DND-41 (cell line): Measurements from ENCODE around the gene RNF182.

ENCODE experiments used
- ATAC-seq: fragments of 200-7000 bp; cut with Tn5 transposase; 3 replicates; pipeline ENCODE4 v1.9.1; 2021; ENCODE audit warnings: low read depth; ENCODE audit not compliant: insufficient read depth
- DNase-seq: peaks from one replicate; pipeline ENCODE4 v3.0.0-alpha.2; 2020
- H2AFZ ChIP-seq: 2 replicates; pipeline ENCODE4 v1.6.0; 2012; ENCODE audit warnings: low read depth, low read length
- H3K27ac ChIP-seq: 2 replicates; pipeline ENCODE4 v1.5.1; 2012; ENCODE audit warnings: low read length, inconsistent platforms
- H3K27me3 ChIP-seq: fragments of 200-600 bp; sonication (generic); 2 replicates; pipeline ENCODE4 v1.6.0; 2012; ENCODE audit warnings: low read length, mild to moderate bottlenecking, inconsistent platforms; ENCODE audit not compliant: insufficient read depth, poor library complexity
- H3K36me3 ChIP-seq: 2 replicates; pipeline ENCODE4 v1.5.1; 2012; ENCODE audit warnings: low read length, inconsistent platforms; ENCODE audit not compliant: insufficient read depth
- H3K4me1 ChIP-seq: 2 replicates; pipeline ENCODE4 v1.5.1; 2012; ENCODE audit warnings: mild to moderate bottlenecking, low read length; ENCODE audit not compliant: insufficient read depth
- H3K4me2 ChIP-seq: 2 replicates; pipeline ENCODE4 v1.6.0; 2012; ENCODE audit warnings: mild to moderate bottlenecking, moderate library complexity, low read length, inconsistent platforms; ENCODE audit not compliant: insufficient read depth
- H3K4me3 ChIP-seq, 2 experiments: fragments of 200-600 bp in 1 of 2; shearing (Covaris generic) in 1 of 2; 2 replicates each; pipeline ENCODE4 v1.5.1; 2012 to 2016; ENCODE audit warnings: inconsistent platforms in 2 of 2, low read length in 2 of 2, mild to moderate bottlenecking in 2 of 2, low read depth in 1 of 2, moderate library complexity in 1 of 2
- H3K79me2 ChIP-seq: 2 replicates; pipeline ENCODE4 v1.6.0; 2012; ENCODE audit warnings: low read length, inconsistent platforms; ENCODE audit not compliant: insufficient read depth
- H3K9ac ChIP-seq: 2 replicates; pipeline ENCODE4 v1.6.0; 2012; ENCODE audit warnings: low read depth, mild to moderate bottlenecking, inconsistent platforms, low read length, moderate library complexity
- H3K9me3 ChIP-seq: 2 replicates; pipeline ENCODE4 v1.5.1; 2012; ENCODE audit warnings: low read length, moderate library complexity, mild to moderate bottlenecking, inconsistent platforms; ENCODE audit not compliant: insufficient read depth, severe bottlenecking
- H4K20me1 ChIP-seq: 2 replicates; pipeline ENCODE4 v1.6.0; 2012; ENCODE audit warnings: low read length; ENCODE audit not compliant: insufficient read depth
- EZH2 ChIP-seq: IDR thresholded peaks from 3 replicates; pipeline ENCODE4 v1.6.1; 2012; ENCODE audit warnings: borderline replicate concordance, low read depth, mild to moderate bottlenecking, moderate library complexity, low read length, inconsistent platforms; ENCODE audit not compliant: severe bottlenecking
- TF ChIP-seq, protein P1 (sequence below): IDR thresholded peaks from 2 replicates; pipeline ENCODE4 v1.5.1; 2012; ENCODE audit warnings: borderline replicate concordance, low read length, moderate library complexity, mild to moderate bottlenecking; ENCODE audit not compliant: poor library complexity, severe bottlenecking; ENCODE audit errors: extremely low read depth

Gene RNF182

DNA sequence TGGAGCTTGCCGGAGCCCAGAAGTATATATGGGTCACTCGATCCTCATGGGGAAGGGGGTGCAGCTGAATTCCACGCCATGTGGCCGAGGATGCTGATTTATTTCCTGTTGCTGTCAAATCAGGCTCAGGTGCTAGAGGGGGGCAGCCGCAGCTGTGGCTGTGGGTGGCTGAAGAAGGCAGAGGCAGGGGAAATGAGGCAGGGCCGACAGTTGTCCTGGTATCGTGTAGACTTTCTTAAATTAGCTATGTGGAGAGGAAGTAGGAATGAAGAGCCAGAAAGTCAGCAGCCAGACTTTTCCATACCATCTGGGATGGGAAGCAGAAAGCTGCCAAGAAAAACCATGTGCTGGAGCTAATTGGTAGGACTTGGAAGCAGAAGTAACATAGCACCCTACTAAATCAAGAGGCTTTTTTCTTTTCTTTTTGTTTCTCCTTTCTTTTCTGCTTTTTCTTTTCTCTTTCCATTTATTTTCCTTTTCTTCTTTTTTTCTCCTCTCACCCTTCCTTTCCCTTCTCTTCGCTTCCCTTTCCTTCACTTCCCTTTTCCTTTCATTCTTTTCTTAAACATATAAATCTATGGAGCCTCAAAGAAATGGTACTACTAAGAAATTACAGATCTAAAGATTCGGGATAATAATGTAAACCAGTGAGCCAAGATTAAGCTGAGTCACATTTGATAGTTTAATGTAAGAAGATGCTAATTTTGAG lies 102.2 kb downstream of the RNF182 start:
- H3K9ac ChIP-seq = no peak overlapping the region

DNA sequence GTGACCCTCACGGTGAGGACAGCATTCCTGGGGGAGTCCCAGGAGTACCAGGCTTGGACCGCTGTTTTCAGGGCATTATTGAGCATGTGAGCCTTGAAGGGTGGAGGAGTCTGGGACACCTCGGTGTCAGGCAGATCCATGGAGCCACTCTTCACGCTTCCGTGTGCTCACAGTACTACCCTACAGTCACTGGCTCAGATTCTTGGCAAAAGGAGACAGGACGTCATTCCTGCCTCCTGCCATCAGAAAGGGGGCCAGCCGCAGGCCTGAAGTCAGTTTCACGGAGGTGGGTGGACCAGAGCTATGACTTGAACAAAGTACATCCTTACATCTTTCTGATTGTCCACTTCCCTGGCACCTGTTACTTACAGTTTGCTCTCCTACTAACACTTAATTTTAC lies 103.9 kb downstream of the RNF182 start:
- Histone ChIP-seq H3K4me1 (no peaks in the 10 kb centered on the region), H3K79me2 (no peaks in the 10 kb centered on the region), H2AFZ (no peak overlapping the region), H3K27ac (no peak overlapping the region), H3K9me3 (no peaks in the 10 kb centered on the region), H3K9ac (no peak overlapping the region), H3K36me3 (no peaks in the 10 kb centered on the region), H3K4me2 (no peak overlapping the region), H4K20me1 (no peaks in the 10 kb centered on the region), H3K27me3 (peaks cover 28% of the 10 kb centered on the region), H3K4me3 (no peak overlapping the region)
- TF ChIP-seq EZH2 = no peak
- TF ChIP-seq, protein P1, sequence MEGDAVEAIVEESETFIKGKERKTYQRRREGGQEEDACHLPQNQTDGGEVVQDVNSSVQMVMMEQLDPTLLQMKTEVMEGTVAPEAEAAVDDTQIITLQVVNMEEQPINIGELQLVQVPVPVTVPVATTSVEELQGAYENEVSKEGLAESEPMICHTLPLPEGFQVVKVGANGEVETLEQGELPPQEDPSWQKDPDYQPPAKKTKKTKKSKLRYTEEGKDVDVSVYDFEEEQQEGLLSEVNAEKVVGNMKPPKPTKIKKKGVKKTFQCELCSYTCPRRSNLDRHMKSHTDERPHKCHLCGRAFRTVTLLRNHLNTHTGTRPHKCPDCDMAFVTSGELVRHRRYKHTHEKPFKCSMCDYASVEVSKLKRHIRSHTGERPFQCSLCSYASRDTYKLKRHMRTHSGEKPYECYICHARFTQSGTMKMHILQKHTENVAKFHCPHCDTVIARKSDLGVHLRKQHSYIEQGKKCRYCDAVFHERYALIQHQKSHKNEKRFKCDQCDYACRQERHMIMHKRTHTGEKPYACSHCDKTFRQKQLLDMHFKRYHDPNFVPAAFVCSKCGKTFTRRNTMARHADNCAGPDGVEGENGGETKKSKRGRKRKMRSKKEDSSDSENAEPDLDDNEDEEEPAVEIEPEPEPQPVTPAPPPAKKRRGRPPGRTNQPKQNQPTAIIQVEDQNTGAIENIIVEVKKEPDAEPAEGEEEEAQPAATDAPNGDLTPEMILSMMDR = no peak
- no peak for ATAC-seq
- DNase-seq = no peak

More for the DNA sequence above, 102.2 kb downstream of the RNF182 start:
- Histone ChIP-seq H4K20me1 (no peaks in the 10 kb centered on the region), H3K4me3 (no peak overlapping the region), H3K79me2 (no peaks in the 10 kb centered on the region), H3K36me3 (no peaks in the 10 kb centered on the region), H3K4me1 (no peaks in the 10 kb centered on the region), H3K4me2 (no peak overlapping the region), H3K27me3 (peaks cover 28% of the 10 kb centered on the region), H3K9me3 (no peaks in the 10 kb centered on the region), H2AFZ (no peak overlapping the region), H3K27ac (no peak overlapping the region)
- no peak for DNase-seq
- 0 out of 3 replicates have a peak, but pooled peaks have one; percentile 27 for ATAC-seq
- TF ChIP-seq EZH2 = no peak

DNA sequence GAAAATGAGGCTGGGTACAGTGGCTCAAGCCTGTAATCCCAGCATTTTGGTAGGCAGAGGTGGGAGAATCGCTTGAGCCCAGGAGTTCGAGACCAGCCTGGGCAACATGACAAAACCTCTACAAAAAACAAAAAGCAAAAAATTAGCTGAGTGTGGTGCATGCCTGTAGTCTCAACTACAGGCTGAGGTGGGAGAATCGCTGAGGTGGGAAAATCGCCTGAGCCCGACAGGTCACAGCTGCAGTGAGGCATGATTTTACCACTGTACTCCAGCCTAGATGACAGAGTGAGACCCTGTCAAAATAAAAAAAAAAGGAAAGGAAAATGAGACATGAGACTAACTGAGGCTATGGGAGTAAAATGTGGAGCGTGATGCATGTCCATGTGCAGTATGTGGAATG lies 104.9 kb downstream of the RNF182 start:
- ATAC-seq = no peak

More for the DNA sequence above, 104.9 kb downstream of the RNF182 start:
- no peaks in the 10 kb centered on the region for H3K4me1 ChIP-seq
- H2AFZ ChIP-seq = no peak overlapping the region
- no peak overlapping the region for H3K4me3 ChIP-seq
- TF ChIP-seq, protein P1 = no peak
- TF ChIP-seq EZH2 = no peak
- no peaks in the 10 kb centered on the region for H3K36me3 ChIP-seq
- DNase-seq = no peak
- H3K27me3 ChIP-seq = peaks cover 28% of the 10 kb centered on the region
- no peak overlapping the region for H3K4me2 ChIP-seq
- H4K20me1 ChIP-seq = no peaks in the 10 kb centered on the region
- no peaks in the 10 kb centered on the region for H3K9me3 ChIP-seq
- H3K9ac ChIP-seq = no peak overlapping the region
- H3K79me2 ChIP-seq = no peaks in the 10 kb centered on the region
- H3K27ac ChIP-seq = no peak overlapping the region
